HepG2 (cell line): ENCODE data around the gene SAMD8. TPM values are rescaled to one million over a fixed set of nuclear protein-coding genes. Genes with fewer than 3 reads are reported as not detected.

Source experiments
- ARNT ChIP-seq: fragments of 450-650 bp; IDR thresholded peaks from 2 replicates; pipeline ENCODE4 v1.6.1; 2017
- CENPBD1 ChIP-seq: sonication (generic); formaldehyde crosslinking; IDR thresholded peaks from 2 replicates; pipeline ENCODE4 v1.8.0; 2022; ENCODE audit warnings: missing genetic modification reagents, low read depth, mild to moderate bottlenecking, borderline replicate concordance
- DMAP1 ChIP-seq: IDR thresholded peaks from 2 replicates; pipeline ENCODE4 v1.6.1; 2016
- FOXC1 ChIP-seq: sonication (generic); formaldehyde crosslinking; IDR thresholded peaks from 2 replicates; pipeline ENCODE4 v1.8.0; 2022; ENCODE audit warnings: mild to moderate bottlenecking, missing genetic modification reagents, borderline replicate concordance
- GABPB1 ChIP-seq: IDR thresholded peaks from 2 replicates; pipeline ENCODE4 v1.6.1; 2016; ENCODE audit warnings: mild to moderate bottlenecking, missing genetic modification reagents, moderate library complexity, missing compliant biosample characterization
- KLF6 ChIP-seq: IDR thresholded peaks from 2 replicates; pipeline ENCODE4 v1.8.0; 2016; ENCODE audit warnings: missing biosample characterization, missing genetic modification reagents
- MED8 ChIP-seq: sonication (generic); formaldehyde crosslinking; IDR thresholded peaks from 2 replicates; pipeline ENCODE4 v1.8.1; 2023; ENCODE audit warnings: mild to moderate bottlenecking, missing genetic modification reagents; ENCODE audit not compliant: insufficient replicate concordance
- MIER3 ChIP-seq: IDR thresholded peaks from 2 replicates; pipeline ENCODE4 v1.6.1; 2016; ENCODE audit warnings: missing compliant biosample characterization, borderline replicate concordance
- NR2F6 ChIP-seq, 2 experiments: IDR thresholded peaks; 2 replicates each; pipeline ENCODE4 v1.6.1; 2016; ENCODE audit warnings: antibody characterized with exemption in 1 of 2, mild to moderate bottlenecking in 1 of 2
- PCBP1 ChIP-seq: fragments of 200-400 bp; formaldehyde crosslinking; IDR thresholded peaks from 2 replicates; pipeline ENCODE4 v1.6.1; 2017; ENCODE audit warnings: mild to moderate bottlenecking, low read depth, low read length, borderline replicate concordance
- RAD51 ChIP-seq: fragments of 450-650 bp; IDR thresholded peaks from 2 replicates; pipeline ENCODE4 v1.6.1; 2016; ENCODE audit warnings: borderline replicate concordance
- TBP ChIP-seq: sonication (generic); formaldehyde crosslinking; IDR thresholded peaks from 2 replicates; pipeline ENCODE4 v1.5.0; 2020; ENCODE audit warnings: missing genetic modification reagents
- ZEB1 ChIP-seq: IDR thresholded peaks from 2 replicates; pipeline ENCODE4 v1.6.1; 2012; ENCODE audit warnings: mild to moderate bottlenecking, low read depth, inconsistent platforms; ENCODE audit not compliant: insufficient replicate concordance
- ZMAT5 ChIP-seq: sonication (generic); formaldehyde crosslinking; IDR thresholded peaks from 2 replicates; pipeline ENCODE4 v1.5.0; 2020; ENCODE audit warnings: mild to moderate bottlenecking, low read depth, missing genetic modification reagents, borderline replicate concordance
- ZNF264 ChIP-seq: sonication (generic); formaldehyde crosslinking; IDR thresholded peaks from 2 replicates; pipeline ENCODE4 v1.4.0; 2020; ENCODE audit warnings: missing genetic modification reagents
- ZNF3 ChIP-seq: IDR thresholded peaks from 2 replicates; pipeline ENCODE4 v1.7.0; 2017; ENCODE audit warnings: inconsistent platforms
- ZNF496 ChIP-seq: sonication (generic); formaldehyde crosslinking; IDR thresholded peaks from 2 replicates; pipeline ENCODE4 v1.8.1; 2023; ENCODE audit warnings: mild to moderate bottlenecking, moderate library complexity, missing genetic modification reagents; ENCODE audit not compliant: insufficient replicate concordance
- ZNF562 ChIP-seq: sonication (generic); formaldehyde crosslinking; IDR thresholded peaks from 2 replicates; pipeline ENCODE4 v1.8.0; 2022; ENCODE audit warnings: missing genetic modification reagents, borderline replicate concordance
- ZNF607 ChIP-seq: sonication (generic); formaldehyde crosslinking; IDR thresholded peaks from 2 replicates; pipeline ENCODE4 v1.5.1; 2020; ENCODE audit warnings: missing genetic modification reagents, mild to moderate bottlenecking, borderline replicate concordance
- ZNF782 ChIP-seq: sonication (generic); formaldehyde crosslinking; IDR thresholded peaks from 2 replicates; pipeline ENCODE4 v1.4.0; 2020; ENCODE audit warnings: missing genetic modification reagents, mild to moderate bottlenecking, borderline replicate concordance
- ZSCAN20 ChIP-seq: sonication (generic); formaldehyde crosslinking; IDR thresholded peaks from 2 replicates; pipeline ENCODE4 v1.4.0; 2020; ENCODE audit warnings: missing genetic modification reagents, mild to moderate bottlenecking, borderline replicate concordance
- ZUFSP ChIP-seq: sonication (generic); formaldehyde crosslinking; IDR thresholded peaks from 2 replicates; pipeline ENCODE4 v1.9.0; 2021; ENCODE audit warnings: missing genetic modification reagents, mild to moderate bottlenecking, borderline replicate concordance
- polyA plus RNA-seq, 8 experiments: library from polyadenylated mRNA; depleted of rRNA in 3 of 8; stranded (reverse) in 7 of 8; unstranded in 1 of 8; fragments of >200 nt; fragmentation: Illumina TruSeq in 4 of 8; extraction: Trizol in 4 of 8; gene quantifications; 2 replicates each; pipeline versions ENCODE4 v1.2.1 to v1.2.3, GENCODE V29; 2011 to 2016; ENCODE audit warnings: low read depth in 4 of 8, missing spikeins in 1 of 8, mixed read lengths in 1 of 8; ENCODE audit not compliant: insufficient read depth in 1 of 8
- total RNA-seq, 5 experiments: library from RNA; depleted of rRNA; stranded (reverse); fragments of >200 nt; fragmentation: Illumina TruSeq; extraction: Trizol; gene quantifications; 2 replicates each; pipeline ENCODE4 v1.2.3, GENCODE V29; 2016; ENCODE audit warnings: low read depth in 1 of 5

Gene SAMD8
- total and polyA plus RNA-seq, 2 of the 13 experiments (the other 11 are each of a cell fraction or from before 2014, with no cell fraction given): 10.4 to 13.2 TPM

GRCh38 chr10:75099952-75100763 is 11.3 kb upstream of the SAMD8 start (continued):
- TF ChIP-seq ZNF3 (CRISPR knock-in tag) (no peak), KLF6 (CRISPR knock-in tag) (no peak), PCBP1 (0 out of 2 replicates have a peak, but pooled peaks have one; percentile 8), ZMAT5 (CRISPR knock-in tag) (no peak), MIER3 (CRISPR knock-in tag) (0 out of 2 replicates have a peak, but pooled peaks have one; percentile 28), ZNF607 (CRISPR knock-in tag) (0 out of 2 replicates have a peak, but pooled peaks have one; percentile 39), TBP (CRISPR knock-in tag) (no peak), NR2F6 (IDR thresholded peaks at IDR 0.05) (no peak), NR2F6 (CRISPR knock-in tag; IDR thresholded peaks at IDR 0.05) (peak; percentile 23; the same call in 1 of the 2 replicates), ZNF782 (CRISPR knock-in tag) (no peak), MED8 (CRISPR knock-in tag) (no peak), GABPB1 (no peak; the same call in 1 of the 2 replicates), ZEB1 (no peak), RAD51 (no peak), FOXC1 (CRISPR knock-in tag) (no peak), DMAP1 (0 out of 2 replicates have a peak, but pooled peaks have one; percentile 54), ZNF264 (CRISPR knock-in tag) (no peak), ZUFSP (no peak), CENPBD1 (no peak), ARNT (no peak), ZNF562 (CRISPR knock-in tag) (no peak), ZSCAN20 (CRISPR knock-in tag) (no peak), ZNF496 (CRISPR knock-in tag) (no peak)
